H1 (cell line): ENCODE results near the gene USP13. TPM values are rescaled to one million over a fixed set of nuclear protein-coding genes. Genes with fewer than 3 reads are reported as not detected.
A peak's percentile ranks its signal among the peaks of the same experiment; 100 is the strongest.

Experiments
- CTCF ChIA-PET: fragments of 300-600 bp; sonication (Branson Sonifier 250); formaldehyde crosslinking; loops from one replicate; lab custom pipeline; 2021; ENCODE audit not compliant: partially characterized antibody; lab: Charles Lee
- POLR2A ChIA-PET: fragments of 300-600 bp; sonication (Branson Sonifier 250); formaldehyde crosslinking; loops from one replicate; lab custom pipeline; 2021; ENCODE audit warnings: inconsistent platforms; ENCODE audit not compliant: partially characterized antibody; lab: Charles Lee
- DNase-seq, 2 experiments: peaks; one replicate each; pipeline versions ENCODE4 v3.0.0 to v3.0.0-alpha.2; 2010 to 2022; ENCODE audit warnings: low spot score in 2 of 2, low read depth in 1 of 2, mixed read lengths in 1 of 2
- FAIRE-seq: peaks from 2 replicates; lab custom pipeline; 2011; peaks lifted over from hg19 to GRCh38; lab: Jason Lieb, UNC
- H2AFZ ChIP-seq: 2 replicates; pipeline ENCODE4 v1.8.1; 2012; ENCODE audit warnings: low read length, inconsistent platforms
- H2AK5ac ChIP-seq: 2 replicates; pipeline ENCODE4 v1.6.1; 2013; ENCODE audit warnings: low read depth, low read length
- H2BK120ac ChIP-seq: replicated peaks from 2 replicates; pipeline ENCODE3; 2013; ENCODE audit warnings: low read depth, low read length, inconsistent platforms
- H2BK12ac ChIP-seq: 2 replicates; pipeline ENCODE4 v1.6.1; 2013; ENCODE audit warnings: low read depth, low read length
- H2BK15ac ChIP-seq: 2 replicates; pipeline ENCODE4 v1.6.1; 2013; ENCODE audit warnings: low read length
- H2BK20ac ChIP-seq: 2 replicates; pipeline ENCODE4 v1.6.1; 2013; ENCODE audit warnings: low read length
- H2BK5ac ChIP-seq: 2 replicates; pipeline ENCODE4 v1.6.1; 2013; ENCODE audit warnings: low read depth, low read length
- H3K14ac ChIP-seq: 2 replicates; pipeline ENCODE4 v1.6.1; 2013; ENCODE audit warnings: inconsistent platforms; ENCODE audit not compliant: insufficient read length
- H3K18ac ChIP-seq: 2 replicates; pipeline ENCODE4 v1.6.1; 2013; ENCODE audit warnings: low read length; ENCODE audit errors: extremely low read depth
- H3K23ac ChIP-seq: 2 replicates; pipeline ENCODE4 v1.6.1; 2013; ENCODE audit warnings: inconsistent platforms; ENCODE audit not compliant: insufficient read length
- H3K23me2 ChIP-seq: 2 replicates; pipeline ENCODE4 v1.6.1; 2013; ENCODE audit warnings: low read depth, low read length
- H3K27ac ChIP-seq: 2 replicates; pipeline ENCODE4 v1.6.1; 2011; ENCODE audit warnings: low read depth, low read length, inconsistent platforms
- H3K27me3 ChIP-seq, 4 experiments: replicated peaks in 1 of 4; 1 replicate in 1 of 4; 2 replicates in 3 of 4; pipeline versions ENCODE4 v1.6.1 to v1.8.1; 2011 to 2013; ENCODE audit warnings: low read length in 3 of 4, mild to moderate bottlenecking in 3 of 4, inconsistent platforms in 2 of 4, mixed read lengths in 2 of 4, moderate library complexity in 1 of 4; ENCODE audit not compliant: control insufficient read depth in 3 of 4, insufficient read depth in 3 of 4; ENCODE audit errors: extremely low read depth in 1 of 4
- H3K36me3 ChIP-seq, 4 experiments: 2 replicates each; pipeline versions ENCODE4 v1.6.1 to v1.8.1; 2011 to 2013; ENCODE audit warnings: mild to moderate bottlenecking in 4 of 4, low read length in 3 of 4, moderate library complexity in 2 of 4, control low read depth in 1 of 4, inconsistent platforms in 1 of 4; ENCODE audit not compliant: insufficient read depth in 4 of 4, control insufficient read depth in 2 of 4
- H3K4ac ChIP-seq: replicated peaks from 2 replicates; pipeline ENCODE3; 2013; ENCODE audit warnings: low read length, low read depth, mixed read lengths, inconsistent platforms; ENCODE audit not compliant: insufficient read length
- H3K4me1 ChIP-seq, 4 experiments: replicated peaks in 1 of 4; 1 replicate in 1 of 4; 2 replicates in 3 of 4; pipeline versions ENCODE4 v1.6.1 to v1.8.1; 2011 to 2013; ENCODE audit warnings: low read length in 3 of 4, inconsistent platforms in 2 of 4, mixed read lengths in 1 of 4; ENCODE audit not compliant: insufficient read depth in 4 of 4, control insufficient read depth in 3 of 4
- H3K4me2 ChIP-seq, 2 experiments: 2 replicates each; pipeline versions ENCODE4 v1.6.1 to v1.8.1; 2011 to 2013; ENCODE audit warnings: low read depth in 2 of 2, low read length in 2 of 2, control low read depth in 1 of 2, inconsistent platforms in 1 of 2, mild to moderate bottlenecking in 1 of 2; ENCODE audit not compliant: insufficient read depth in 1 of 2
- H3K4me3 ChIP-seq, 4 experiments: fragments of 200-600, 300-600 bp in 1 of 4; sonication (generic), shearing (Covaris generic), sonication (Bioruptor Twin) in 1 of 4; 2 replicates each; pipeline versions ENCODE4 v1.5.1 to v1.8.1; 2011 to 2016; ENCODE audit warnings: low read length in 4 of 4, low read depth in 3 of 4, control low read depth in 2 of 4, inconsistent platforms in 2 of 4, mild to moderate bottlenecking in 2 of 4, mixed read lengths in 1 of 4, moderate library complexity in 1 of 4; ENCODE audit not compliant: insufficient read depth in 2 of 4; ENCODE audit errors: extremely low read depth in 1 of 4
- H3K56ac ChIP-seq: replicated peaks from 2 replicates; pipeline ENCODE3; 2013; ENCODE audit warnings: low read depth, mild to moderate bottlenecking, mixed read lengths, low read length, inconsistent platforms; ENCODE audit not compliant: insufficient read length
- H3K79me1 ChIP-seq: 2 replicates; pipeline ENCODE4 v1.6.1; 2013; ENCODE audit warnings: low read depth, low read length, control low read depth
- H3K79me2 ChIP-seq, 2 experiments: 2 replicates each; pipeline versions ENCODE4 v1.6.1 to v1.8.1; 2012 to 2013; ENCODE audit warnings: low read length in 2 of 2, mild to moderate bottlenecking in 2 of 2, inconsistent platforms in 1 of 2; ENCODE audit not compliant: insufficient read depth in 2 of 2, control insufficient read depth in 1 of 2
- H3K9ac ChIP-seq, 4 experiments: replicated peaks in 1 of 4; 1 replicate in 1 of 4; 2 replicates in 3 of 4; pipeline versions ENCODE4 v1.6.1 to v1.8.1; 2011 to 2013; ENCODE audit warnings: low read depth in 3 of 4, low read length in 3 of 4, control low read depth in 2 of 4, mild to moderate bottlenecking in 2 of 4, moderate library complexity in 2 of 4, inconsistent platforms in 1 of 4; ENCODE audit errors: extremely low read depth in 1 of 4
- H3K9me3 ChIP-seq, 2 experiments: 2 replicates each; pipeline versions ENCODE4 v1.6.1 to v1.8.1; 2012 to 2013; ENCODE audit warnings: mild to moderate bottlenecking in 2 of 2, moderate library complexity in 2 of 2, control low read depth in 1 of 2, inconsistent platforms in 1 of 2, low read depth in 1 of 2, low read length in 1 of 2, mixed read lengths in 1 of 2; ENCODE audit not compliant: insufficient read depth in 2 of 2
- H4K20me1 ChIP-seq, 2 experiments: replicated peaks in 1 of 2; 2 replicates each; pipeline versions ENCODE3 to v1.8.1; 2011 to 2013; ENCODE audit warnings: inconsistent platforms in 2 of 2, low read length in 2 of 2, mild to moderate bottlenecking in 1 of 2; ENCODE audit not compliant: insufficient read depth in 2 of 2, control insufficient read depth in 1 of 2
- H4K5ac ChIP-seq: 2 replicates; pipeline ENCODE4 v1.6.1; 2013; ENCODE audit warnings: low read length, low read depth, mixed read lengths, inconsistent platforms; ENCODE audit not compliant: insufficient read length
- H4K8ac ChIP-seq: 2 replicates; pipeline ENCODE4 v1.8.0; 2013; ENCODE audit warnings: mild to moderate bottlenecking, moderate library complexity, low read length, inconsistent platforms; ENCODE audit not compliant: insufficient read depth; ENCODE audit errors: extremely low read depth
- H4K91ac ChIP-seq: replicated peaks from 2 replicates; pipeline ENCODE3; 2013; ENCODE audit warnings: low read length, mixed read lengths, inconsistent platforms; ENCODE audit not compliant: insufficient read length
- RFX5 ChIP-seq: IDR thresholded peaks from 2 replicates; pipeline ENCODE4 v1.6.1; 2011; ENCODE audit warnings: low read depth, low read length, improper control_type of control experiment, borderline replicate concordance
- RXRA ChIP-seq: IDR thresholded peaks from 2 replicates; pipeline ENCODE4 v1.6.1; 2011; ENCODE audit warnings: low read depth, mild to moderate bottlenecking, low read length, moderate library complexity; ENCODE audit not compliant: insufficient read depth
- SP4 ChIP-seq: IDR thresholded peaks from 2 replicates; pipeline ENCODE4 v1.6.1; 2012; ENCODE audit warnings: low read length, inconsistent platforms
- WGBS, 2 experiments: shearing (Covaris generic) in 1 of 2; methylation state at CpG; one replicate each; pipeline versions ENCODE4 v1.1.6 to v1.1.7; 2013 to 2015; ENCODE audit warnings: low lambda C conversion rate in 2 of 2, mixed read lengths in 2 of 2, inconsistent platforms in 1 of 2, low coverage in 1 of 2, missing lambda C conversion rate in 1 of 2; ENCODE audit not compliant: insufficient replicate concordance in 2 of 2, insufficient coverage in 1 of 2, insufficient read length in 1 of 2; ENCODE audit errors: extremely low coverage in 1 of 2, missing lambda C conversion rate in 1 of 2; 5-methylcytosine and 5-hydroxymethylcytosine counted together
- polyA plus RNA-seq, 7 experiments: library from polyadenylated mRNA; depleted of rRNA in 3 of 7; stranded (reverse) in 5 of 7; unstranded in 2 of 7; fragments of >200 nt in 5 of 7; fragments of 200-250 nt in 2 of 7; gene quantifications; 1 replicate in 5 of 7; 2 replicates in 1 of 7; 4 replicates in 1 of 7; pipeline versions ENCODE4 v1.2.1 to v1.2.3, GENCODE V29; 2011 to 2013; ENCODE audit warnings: missing spikeins in 2 of 7, mixed read lengths in 2 of 7
- total RNA-seq: library from RNA; stranded (reverse); fragmentation: NEBNext Ultra II Directional; extraction: Animal tissue kit (Norgen Biotek cat#: 25700); gene quantifications from 2 replicates; pipeline ENCODE4 v1.2.1, GENCODE V29; 2021

The USP13 gene
- total and polyA plus RNA-seq, 2 of the 8 experiments (the other 6 are each of a cell fraction or from before 2014, with no cell fraction given): 7.9 to 25.9 TPM

GRCh38 chr3:179697736-179698332 lies 45.0 kb downstream of the USP13 start:
- Histone ChIP-seq H4K91ac (no peak overlapping the region), H2BK15ac (no peak overlapping the region), H3K79me2 (peaks cover 0 to 14% of the 10 kb centered on the region in 2 experiments; a peak in 2 of 4 replicates), H3K14ac (no peak overlapping the region), H2BK120ac (no peak overlapping the region), H3K9ac (no peak overlapping the region), H3K18ac (no peak overlapping the region), H2AK5ac (peak overlapping the region; percentile 70; the same call in 1 of the 2 replicates), H2BK5ac (no peak overlapping the region), H3K9me3 (no peaks in the 10 kb centered on the region), H3K4me1 (peaks cover 2 to 11% (median 5%) of the 10 kb centered on the region in 4 experiments; a peak in 5 of 7 replicates), H2AFZ (no peak overlapping the region), H3K27me3 (no peaks in the 10 kb centered on the region), H2BK12ac (no peak overlapping the region), H3K79me1 (no peaks in the 10 kb centered on the region; the same call in 1 of the 2 replicates), H3K56ac (no peak overlapping the region), H3K27ac (no peak overlapping the region), H4K5ac (no peak overlapping the region), H3K36me3 (no peaks in the 10 kb centered on the region), H3K4ac (no peak overlapping the region), H4K8ac (no peak overlapping the region), H3K23me2 (no peaks in the 10 kb centered on the region), H3K4me3 (no peak overlapping the region), H4K20me1 (no peaks in the 10 kb centered on the region), H3K23ac (no peak overlapping the region), H2BK20ac (no peak overlapping the region), H3K4me2 (no peak overlapping the region)
- TF ChIP-seq RFX5: no peak
- TF ChIP-seq RXRA: no peak
- no peak for TF ChIP-seq SP4
- WGBS, 2 experiments: 87% methylated on average over 2 of the region's 2 CpGs; no CpG with 5 or more reads in 1 of the 2 experiments
- FAIRE-seq (no peak), DNase-seq (no peak)
- ChIA-PET CTCF (no interaction called here), POLR2A (interaction anchor here (0.7 kb wide), 1 partner anchor 26 kb away, joined by 3 read pairs; no protein-coding TSS in a partner anchor)
